DND-41 (cell line): ENCODE measurements around the gene SYNE4.

Source experiments
- EZH2 ChIP-seq: IDR thresholded peaks from 3 replicates; pipeline ENCODE4 v1.6.1; 2012; ENCODE audit warnings: borderline replicate concordance, low read depth, mild to moderate bottlenecking, moderate library complexity, low read length, inconsistent platforms; ENCODE audit not compliant: severe bottlenecking
- TF ChIP-seq, protein P1 (sequence below): IDR thresholded peaks from 2 replicates; pipeline ENCODE4 v1.5.1; 2012; ENCODE audit warnings: borderline replicate concordance, low read length, moderate library complexity, mild to moderate bottlenecking; ENCODE audit not compliant: poor library complexity, severe bottlenecking; ENCODE audit errors: extremely low read depth

DNA sequence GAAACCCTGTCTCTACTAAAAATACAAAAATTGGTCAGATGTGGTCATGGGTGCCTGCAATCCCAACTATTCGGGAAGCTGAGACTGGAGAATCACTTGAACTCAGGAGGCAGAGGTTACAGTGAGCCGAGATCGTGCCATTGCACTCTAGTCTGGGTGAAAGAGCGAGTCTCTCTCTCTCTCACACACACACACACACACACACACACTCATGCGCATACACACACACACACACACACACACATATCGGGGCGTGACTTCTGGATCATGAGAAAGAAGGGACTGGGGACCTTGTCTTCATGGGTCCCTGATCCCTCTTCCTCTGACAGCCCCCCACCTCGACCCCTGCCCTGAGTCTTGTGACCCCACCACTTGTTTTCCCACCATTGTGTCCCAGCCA lies 25.4 kb downstream of the SYNE4 start:
- TF ChIP-seq, protein P1, sequence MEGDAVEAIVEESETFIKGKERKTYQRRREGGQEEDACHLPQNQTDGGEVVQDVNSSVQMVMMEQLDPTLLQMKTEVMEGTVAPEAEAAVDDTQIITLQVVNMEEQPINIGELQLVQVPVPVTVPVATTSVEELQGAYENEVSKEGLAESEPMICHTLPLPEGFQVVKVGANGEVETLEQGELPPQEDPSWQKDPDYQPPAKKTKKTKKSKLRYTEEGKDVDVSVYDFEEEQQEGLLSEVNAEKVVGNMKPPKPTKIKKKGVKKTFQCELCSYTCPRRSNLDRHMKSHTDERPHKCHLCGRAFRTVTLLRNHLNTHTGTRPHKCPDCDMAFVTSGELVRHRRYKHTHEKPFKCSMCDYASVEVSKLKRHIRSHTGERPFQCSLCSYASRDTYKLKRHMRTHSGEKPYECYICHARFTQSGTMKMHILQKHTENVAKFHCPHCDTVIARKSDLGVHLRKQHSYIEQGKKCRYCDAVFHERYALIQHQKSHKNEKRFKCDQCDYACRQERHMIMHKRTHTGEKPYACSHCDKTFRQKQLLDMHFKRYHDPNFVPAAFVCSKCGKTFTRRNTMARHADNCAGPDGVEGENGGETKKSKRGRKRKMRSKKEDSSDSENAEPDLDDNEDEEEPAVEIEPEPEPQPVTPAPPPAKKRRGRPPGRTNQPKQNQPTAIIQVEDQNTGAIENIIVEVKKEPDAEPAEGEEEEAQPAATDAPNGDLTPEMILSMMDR = no peak
- TF ChIP-seq EZH2 = no peak
